ENCODE results near the gene RGS1.

DNA sequence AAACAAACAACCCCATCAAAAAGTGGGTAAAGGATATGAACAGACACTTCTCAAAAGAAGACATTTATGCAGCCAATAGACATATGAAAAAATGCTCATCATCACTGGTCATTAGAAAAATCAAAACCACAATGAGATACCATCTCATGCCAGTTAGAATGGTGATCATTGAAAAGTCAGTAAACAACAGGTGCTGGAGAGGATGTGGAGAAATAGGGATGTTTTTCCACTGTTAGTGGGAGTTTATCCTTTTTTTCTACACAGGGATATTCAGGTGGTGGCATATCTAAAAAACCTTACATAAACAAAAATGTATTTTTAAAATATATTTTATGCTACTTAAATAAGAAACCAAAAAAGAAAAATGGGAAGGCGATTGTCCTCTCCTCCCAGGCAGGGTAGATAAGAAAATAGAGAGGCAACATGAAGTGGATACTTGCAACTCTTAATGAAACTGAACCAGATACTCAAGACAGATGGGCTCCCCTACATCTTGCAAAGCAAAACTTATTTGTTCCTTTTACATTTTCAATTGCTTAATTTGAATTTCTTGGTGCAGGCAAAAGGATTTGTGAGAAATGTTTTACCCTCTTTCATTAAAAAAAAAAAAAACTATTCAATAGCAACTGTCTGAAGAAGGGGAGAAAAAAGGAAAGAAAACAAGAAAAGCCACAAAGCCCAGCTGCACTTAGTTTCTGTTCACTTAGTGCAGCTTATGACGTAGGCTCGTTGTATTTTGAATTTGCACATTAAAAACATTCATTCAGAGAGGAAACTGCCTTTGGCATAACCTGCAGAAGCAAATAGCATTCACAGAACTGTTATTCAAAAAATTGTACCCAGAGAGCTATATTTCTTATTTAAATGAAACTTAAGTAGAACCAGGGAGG is 36.9 kb upstream of the RGS1 start:
- TF ChIP-seq, protein P1, sequence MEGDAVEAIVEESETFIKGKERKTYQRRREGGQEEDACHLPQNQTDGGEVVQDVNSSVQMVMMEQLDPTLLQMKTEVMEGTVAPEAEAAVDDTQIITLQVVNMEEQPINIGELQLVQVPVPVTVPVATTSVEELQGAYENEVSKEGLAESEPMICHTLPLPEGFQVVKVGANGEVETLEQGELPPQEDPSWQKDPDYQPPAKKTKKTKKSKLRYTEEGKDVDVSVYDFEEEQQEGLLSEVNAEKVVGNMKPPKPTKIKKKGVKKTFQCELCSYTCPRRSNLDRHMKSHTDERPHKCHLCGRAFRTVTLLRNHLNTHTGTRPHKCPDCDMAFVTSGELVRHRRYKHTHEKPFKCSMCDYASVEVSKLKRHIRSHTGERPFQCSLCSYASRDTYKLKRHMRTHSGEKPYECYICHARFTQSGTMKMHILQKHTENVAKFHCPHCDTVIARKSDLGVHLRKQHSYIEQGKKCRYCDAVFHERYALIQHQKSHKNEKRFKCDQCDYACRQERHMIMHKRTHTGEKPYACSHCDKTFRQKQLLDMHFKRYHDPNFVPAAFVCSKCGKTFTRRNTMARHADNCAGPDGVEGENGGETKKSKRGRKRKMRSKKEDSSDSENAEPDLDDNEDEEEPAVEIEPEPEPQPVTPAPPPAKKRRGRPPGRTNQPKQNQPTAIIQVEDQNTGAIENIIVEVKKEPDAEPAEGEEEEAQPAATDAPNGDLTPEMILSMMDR (IDR thresholded peaks at IDR 0.05): no peak
- no peak for TF ChIP-seq POLR2A (IDR thresholded peaks at IDR 0.05)
